HG02571 (cell line): ENCODE data around the gene CAMK2N1.
"Not testable (repeated sequence)": the region's sequence is repeated elsewhere in the genome, so short reads cannot be mapped to it uniquely, and the experiment has no call there.

ENCODE experiments used
- ATAC-seq: cut with Tn5 transposase; IDR thresholded peaks from one replicate; pipeline ENCODE4 v1.9.1; 2021; ENCODE audit warnings: mild to moderate bottlenecking, moderate library complexity; ENCODE audit not compliant: unreplicated experiment

The CAMK2N1 gene

DNA sequence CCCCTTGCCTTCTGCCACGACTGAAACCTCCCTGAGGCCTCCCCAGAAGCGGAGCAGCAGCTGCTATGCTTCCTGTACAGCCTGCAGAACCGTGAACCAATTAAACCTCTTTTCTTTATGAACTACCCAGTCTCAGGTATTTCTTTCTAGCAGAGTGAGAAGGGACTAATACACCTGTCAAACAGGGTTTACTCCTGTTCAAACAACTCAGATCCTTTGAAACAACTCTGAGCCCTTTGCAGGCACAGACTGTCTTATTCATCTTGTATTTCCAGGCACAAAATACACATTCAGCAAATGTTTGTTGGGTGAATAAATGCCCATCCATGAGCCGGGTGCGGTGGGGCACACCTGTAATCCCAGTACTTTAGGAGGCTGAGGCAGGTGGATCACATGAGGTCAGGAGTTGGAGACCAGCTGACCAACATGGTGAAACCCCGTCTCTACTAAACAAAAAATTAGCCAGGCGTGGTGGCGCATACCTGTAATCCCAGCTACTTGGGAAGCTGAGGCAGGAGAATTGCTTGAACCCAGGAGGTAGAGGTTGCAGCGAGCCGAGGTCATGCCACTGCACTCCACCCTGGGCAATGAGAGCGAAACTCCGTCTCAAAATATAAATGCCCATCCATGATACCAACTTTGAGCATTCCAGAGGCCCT is 10.8 kb upstream of the CAMK2N1 start:
- ATAC-seq: not testable (repeated sequence)

GRCh38 chr1:20496241-20496661 is 10.2 kb upstream of the CAMK2N1 start:
- no peak for ATAC-seq

DNA sequence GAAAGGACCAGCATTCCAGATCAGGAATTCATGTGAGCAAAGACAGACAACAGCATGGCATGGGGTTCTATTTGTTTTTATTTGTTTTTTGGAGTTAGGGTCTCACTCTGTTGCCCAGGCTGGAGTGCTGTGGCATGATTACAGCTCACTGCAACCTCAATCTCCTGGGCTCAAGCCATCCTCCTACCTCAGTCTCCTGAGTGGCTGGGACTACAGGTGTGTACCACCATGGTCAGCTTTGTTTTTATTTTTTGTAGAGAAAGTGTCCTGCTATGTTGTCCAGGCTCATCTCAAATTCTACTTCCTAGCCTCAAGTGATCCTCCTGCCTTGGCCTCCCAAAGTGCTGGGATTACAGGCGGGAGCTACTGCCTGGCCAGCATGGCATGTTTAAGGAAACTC is 9.7 kb upstream of the CAMK2N1 start:
- no peak for ATAC-seq

- no peak for ATAC-seq
These were observed 8.8 kb upstream of the CAMK2N1 start for GRCh38 chr1:20494609-20495311.

DNA sequence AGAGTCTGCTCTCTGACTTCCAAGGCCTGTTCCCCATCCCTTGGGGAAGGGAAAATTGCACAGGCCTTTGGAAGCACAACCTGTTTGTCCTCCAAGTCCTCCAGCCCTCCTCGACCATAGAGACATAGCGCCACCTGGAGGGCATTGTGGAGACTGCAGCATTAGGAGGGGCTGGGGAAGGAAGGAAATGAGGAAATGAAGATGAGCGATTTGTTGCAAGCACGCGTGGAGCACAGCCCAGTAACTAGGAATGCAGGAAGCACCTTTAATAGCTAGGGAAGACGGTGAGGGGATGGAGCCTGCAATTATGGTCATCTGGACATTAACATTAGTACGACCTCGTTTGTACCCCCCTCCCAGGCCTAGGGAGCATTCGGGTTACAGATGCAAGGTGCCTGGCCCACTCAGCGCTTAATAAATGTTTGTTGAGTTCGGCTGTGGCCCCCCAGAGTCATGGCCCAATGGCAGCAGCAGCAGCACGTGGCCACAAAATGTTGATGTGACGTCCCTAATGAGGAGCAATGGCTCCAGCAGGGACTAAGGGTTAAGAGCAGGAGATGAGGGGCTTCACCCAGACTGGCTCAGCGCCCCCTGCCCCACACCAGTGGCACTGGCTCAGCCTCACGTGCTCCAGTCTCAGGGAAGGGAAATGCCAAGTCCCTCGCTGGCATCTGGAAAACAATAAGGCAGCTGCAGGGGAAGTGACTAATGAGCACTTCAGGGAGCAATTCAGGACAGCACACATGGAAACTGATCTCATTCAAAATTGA is 8.0 kb upstream of the CAMK2N1 start:
- no peak for ATAC-seq

DNA sequence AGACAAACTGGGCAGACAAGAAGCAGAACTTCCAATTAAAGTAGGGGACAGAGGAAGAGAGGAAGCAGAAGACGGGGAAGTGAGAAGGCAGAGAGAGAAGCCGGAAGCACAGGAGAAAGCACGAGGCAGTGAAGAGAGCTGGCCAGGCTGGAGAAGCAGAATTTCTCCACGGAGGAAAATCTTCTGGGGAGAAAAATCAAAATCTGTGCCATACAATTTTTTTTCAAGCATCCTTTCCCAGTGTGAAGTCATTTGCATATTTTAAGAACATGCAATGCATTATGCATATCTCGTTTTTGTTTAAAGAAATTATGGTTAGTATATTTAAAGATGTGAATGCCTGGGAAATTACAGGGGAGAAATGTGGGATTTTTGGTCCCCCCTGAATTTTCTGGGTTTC is 7.3 kb upstream of the CAMK2N1 start:
- ATAC-seq: no peak

- ATAC-seq: no peak
These were observed 6.7 kb upstream of the CAMK2N1 start for GRCh38 chr1:20492751-20493150.

DNA sequence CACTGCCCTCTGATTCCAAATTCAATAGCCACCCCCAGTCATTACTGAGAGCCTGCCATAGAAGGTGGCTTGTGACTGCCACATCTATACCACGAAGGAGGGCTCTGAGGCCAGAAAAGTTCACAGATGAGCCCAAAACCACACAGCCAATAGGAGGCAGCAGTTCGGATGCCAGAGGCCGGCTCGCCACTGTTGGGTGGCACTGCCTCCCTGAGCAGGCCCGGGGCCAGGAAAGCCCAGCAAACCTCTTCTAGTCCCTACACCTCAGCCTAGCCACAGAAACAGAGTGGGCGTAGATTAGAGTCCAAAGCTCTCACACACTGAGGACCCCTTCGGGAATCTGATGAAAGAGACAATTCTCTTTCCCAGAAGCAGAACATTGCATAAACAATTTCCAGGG is 5.9 kb upstream of the CAMK2N1 start:
- ATAC-seq: no peak

- no peak for ATAC-seq
These were observed 5.2 kb upstream of the CAMK2N1 start for GRCh38 chr1:20491178-20491577.

GRCh38 chr1:20487236-20487590 is 1.2 kb upstream of the CAMK2N1 start:
- no peak for ATAC-seq

GRCh38 chr1:20486457-20487235 is 636 bp upstream of the CAMK2N1 start:
- ATAC-seq: no peak

DNA sequence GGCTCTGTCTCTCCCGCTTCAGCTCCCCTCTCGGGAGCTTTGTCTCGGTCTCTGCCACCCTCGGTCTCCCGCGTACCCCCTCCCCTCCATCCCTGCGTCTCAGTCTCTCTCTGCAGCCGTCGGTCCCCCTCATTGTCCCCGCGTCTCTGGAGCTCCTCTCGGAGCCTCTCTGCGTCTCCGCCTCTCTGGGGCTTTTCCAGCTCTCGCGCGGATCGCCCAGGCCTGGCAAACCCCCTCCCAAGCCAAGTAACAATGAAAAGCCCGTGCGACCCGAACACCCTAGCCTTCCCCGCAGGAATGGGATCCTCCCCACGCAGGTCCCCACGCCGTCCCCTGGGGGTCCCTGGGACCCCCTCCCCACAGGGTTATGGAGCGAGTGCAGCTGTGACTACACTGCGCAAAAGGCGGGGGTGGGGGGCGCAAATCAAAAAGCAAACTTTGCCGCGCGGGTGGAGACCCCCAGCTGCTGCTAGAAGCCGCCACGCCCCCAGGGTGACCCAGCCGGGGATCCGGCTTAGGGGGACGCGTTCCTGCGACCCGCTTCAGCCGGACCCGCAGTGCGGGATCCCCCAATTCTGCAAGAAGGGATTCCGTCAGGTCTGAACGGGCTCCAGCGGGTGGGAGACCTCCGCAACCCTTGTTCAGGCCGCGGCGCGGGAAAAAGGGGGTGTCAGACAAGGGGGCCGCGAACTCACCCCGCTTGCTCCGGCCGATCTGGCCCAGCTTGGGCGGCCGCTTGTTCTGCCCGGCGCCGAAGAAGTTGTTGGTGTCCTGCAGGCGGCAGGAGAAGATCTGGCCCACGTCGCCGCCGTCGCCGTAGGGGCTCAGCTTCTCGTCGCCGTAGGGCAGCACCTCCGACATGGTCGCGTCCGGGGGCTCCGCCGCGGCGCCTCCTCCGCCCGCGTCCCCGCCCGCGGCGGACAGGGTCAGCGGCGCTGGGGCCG is 1.2 kb downstream of the CAMK2N1 start:
- no peak for ATAC-seq

- no peak for ATAC-seq
These were observed 2.0 kb downstream of the CAMK2N1 start for GRCh38 chr1:20483833-20484518.

DNA sequence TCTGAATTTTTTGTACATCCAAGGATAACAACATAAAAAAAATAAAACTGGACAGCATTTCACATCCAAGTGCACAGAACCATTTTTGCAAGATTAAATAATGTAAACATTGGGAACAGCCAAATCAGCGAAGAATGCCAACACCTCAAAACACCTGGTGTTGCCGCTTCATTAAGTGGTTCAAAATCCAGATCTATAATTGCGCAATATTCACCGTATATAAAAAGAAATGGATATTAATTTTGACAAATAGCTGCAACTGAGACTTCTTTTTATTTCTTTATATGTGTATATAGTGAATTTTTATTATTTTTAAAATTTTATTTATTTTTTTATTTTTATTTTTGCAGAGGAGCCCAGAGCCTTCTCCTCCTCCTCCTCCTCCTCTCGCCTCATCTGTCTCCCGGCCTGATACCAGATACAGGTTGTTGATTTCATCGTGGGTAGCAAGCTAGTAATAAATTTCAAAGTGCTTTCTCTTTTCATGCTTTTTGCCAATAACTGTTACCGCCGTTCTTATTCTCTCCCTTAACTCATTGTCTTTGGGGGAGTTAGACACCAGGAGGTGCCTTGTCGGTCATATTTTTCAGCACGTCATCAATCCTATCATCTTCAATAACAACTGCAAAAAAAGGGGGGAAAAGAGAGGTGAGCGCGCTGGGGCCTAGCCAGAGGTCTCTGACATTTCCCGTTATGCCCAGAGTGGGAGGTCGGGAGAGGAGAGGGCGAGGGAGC is 2.7 kb downstream of the CAMK2N1 start:
- ATAC-seq: no peak

- ATAC-seq: no peak
These were observed 4.1 kb downstream of the CAMK2N1 start for GRCh38 chr1:20481643-20482498.

DNA sequence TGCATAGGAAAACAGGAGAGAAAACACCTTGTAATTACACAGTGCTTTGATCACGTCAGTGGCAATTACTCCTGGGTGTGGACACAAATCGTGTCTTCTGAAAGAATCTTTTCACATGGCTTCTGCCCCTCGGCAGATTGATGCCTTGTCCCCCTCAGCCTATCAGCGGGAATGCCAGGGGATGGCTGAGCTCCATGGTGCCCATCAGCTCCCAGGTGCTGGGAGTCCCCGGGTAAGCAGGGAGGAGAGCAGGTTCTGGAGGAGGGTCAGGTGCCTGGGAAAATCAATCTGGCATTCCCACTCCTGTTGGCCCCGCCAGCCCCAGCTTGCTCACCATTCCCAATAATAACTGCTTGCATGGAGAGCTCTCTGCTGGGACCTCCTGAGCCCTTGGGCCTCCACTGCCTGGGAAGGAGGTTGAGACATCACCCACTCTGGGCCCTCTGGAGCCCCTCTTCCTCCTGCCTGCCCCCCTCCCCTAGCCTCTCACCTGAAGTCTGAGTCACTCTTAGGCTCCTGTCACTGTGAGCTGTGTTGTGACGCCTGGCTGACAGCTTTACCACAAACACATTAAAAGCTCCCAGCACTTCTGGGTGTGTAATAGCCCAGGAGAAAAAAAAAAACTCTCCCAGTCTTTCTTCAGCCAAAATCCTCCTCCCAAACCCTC is 4.9 kb downstream of the CAMK2N1 start:
- ATAC-seq: no peak

GRCh38 chr1:20480243-20480944 is 5.6 kb downstream of the CAMK2N1 start:
- ATAC-seq: no peak
